SK-N-MC (cell line): ENCODE data around the gene ID2.

Experiments
- EZH2 ChIP-seq: fragments of 200-600 bp; sonication (generic); IDR thresholded peaks from one replicate; pipeline ENCODE4 v1.6.1; 2017; ENCODE audit warnings: antibody characterized with exemption
- POLR2AphosphoS5 ChIP-seq: IDR thresholded peaks from 2 replicates; pipeline ENCODE4 v1.6.1; 2012; ENCODE audit warnings: mild to moderate bottlenecking, low read depth, low read length, borderline replicate concordance

DNA sequence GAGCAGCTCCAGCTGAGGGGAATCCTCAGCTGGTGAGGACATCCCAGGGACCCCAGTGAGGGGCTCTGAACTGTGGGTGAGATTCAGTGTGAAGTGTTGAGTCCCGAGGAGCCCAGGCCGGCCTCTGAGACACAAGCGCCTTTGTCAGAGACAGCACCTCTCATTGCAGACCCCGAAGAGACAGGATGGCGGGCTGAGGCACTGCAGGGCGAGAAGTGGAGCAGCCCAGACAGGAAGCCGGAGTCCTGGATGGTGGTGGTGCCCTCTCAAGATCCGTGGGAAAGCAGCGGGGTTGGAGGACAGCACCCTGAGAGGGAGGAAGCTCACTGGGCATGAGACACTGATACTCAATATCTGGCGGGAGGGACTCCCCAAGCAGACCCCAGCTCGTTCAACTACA is 49.1 kb upstream of the ID2 start:
- TF ChIP-seq EZH2 (no peak), POLR2AphosphoS5 (no peak)
